ENCODE measurements around the gene KRTAP21-1.
"Not testable (repeated sequence)": the region's sequence is repeated elsewhere in the genome, so short reads cannot be mapped to it uniquely, and the experiment has no call there.

KRTAP21-1 gene

DNA sequence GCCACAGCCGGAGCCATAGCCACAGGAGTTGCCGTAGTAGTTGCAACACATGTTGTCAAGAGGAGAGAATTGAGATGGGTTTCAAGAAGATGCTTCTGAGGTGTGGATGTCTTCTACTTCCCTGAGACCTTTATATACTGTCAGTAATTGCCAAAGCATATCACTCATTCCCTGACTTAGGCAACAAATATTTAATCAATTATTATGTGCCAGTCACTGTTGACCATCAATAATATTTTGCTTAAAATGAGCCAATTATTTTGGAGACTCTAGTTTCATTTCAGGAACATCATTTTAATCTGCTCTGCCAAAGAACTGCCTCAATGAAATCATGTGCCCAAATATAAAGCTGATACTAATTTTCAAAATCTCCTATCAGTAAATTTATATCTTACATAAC is at the start of gene KRTAP21-1:
KRTAP21-1 (minus strand) TSS at position 101 of the 400 bp plus-strand sequence; CDS start at position 51, 50 bp downstream.
- TF ChIP-seq TCF12 (IDR thresholded peaks at IDR 0.05; ENCODE audit: low read depth); EP300 (IDR thresholded peaks at IDR 0.05; ENCODE audit: borderline replicate concordance); NFIC (IDR thresholded peaks at IDR 0.05): not testable (repeated sequence)

DNA sequence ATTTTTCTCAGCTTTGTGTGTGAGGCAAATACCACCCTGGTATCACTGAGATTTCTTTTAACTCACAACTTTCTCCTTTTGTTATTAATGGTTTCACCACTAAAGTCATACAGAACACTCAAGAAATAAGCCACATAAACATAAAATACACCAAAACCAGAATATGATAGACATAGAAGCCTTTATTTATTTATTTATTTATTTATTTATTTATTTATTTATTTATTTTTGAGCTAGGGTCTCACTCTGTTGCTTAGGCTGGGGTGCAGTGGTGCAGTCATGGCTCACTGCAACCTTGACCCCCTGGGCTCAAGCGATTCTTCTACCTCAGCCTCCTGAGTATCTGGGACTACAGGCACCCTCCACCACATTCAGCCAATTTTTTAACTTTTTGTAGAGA is 45.4 kb upstream of the KRTAP21-1 start:
- TF ChIP-seq YY1 (IDR thresholded peaks at IDR 0.05; ENCODE audit: low read depth), result no peak
- TF ChIP-seq, protein P1, sequence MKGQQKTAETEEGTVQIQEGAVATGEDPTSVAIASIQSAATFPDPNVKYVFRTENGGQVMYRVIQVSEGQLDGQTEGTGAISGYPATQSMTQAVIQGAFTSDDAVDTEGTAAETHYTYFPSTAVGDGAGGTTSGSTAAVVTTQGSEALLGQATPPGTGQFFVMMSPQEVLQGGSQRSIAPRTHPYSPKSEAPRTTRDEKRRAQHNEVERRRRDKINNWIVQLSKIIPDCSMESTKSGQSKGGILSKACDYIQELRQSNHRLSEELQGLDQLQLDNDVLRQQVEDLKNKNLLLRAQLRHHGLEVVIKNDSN (IDR thresholded peaks at IDR 0.05), result no peak
- TF ChIP-seq CEBPB (IDR thresholded peaks at IDR 0.05), result no peak
- no peak for TF ChIP-seq CREB1 (IDR thresholded peaks at IDR 0.05; ENCODE audit: low read depth)
- TF ChIP-seq, protein P2, sequence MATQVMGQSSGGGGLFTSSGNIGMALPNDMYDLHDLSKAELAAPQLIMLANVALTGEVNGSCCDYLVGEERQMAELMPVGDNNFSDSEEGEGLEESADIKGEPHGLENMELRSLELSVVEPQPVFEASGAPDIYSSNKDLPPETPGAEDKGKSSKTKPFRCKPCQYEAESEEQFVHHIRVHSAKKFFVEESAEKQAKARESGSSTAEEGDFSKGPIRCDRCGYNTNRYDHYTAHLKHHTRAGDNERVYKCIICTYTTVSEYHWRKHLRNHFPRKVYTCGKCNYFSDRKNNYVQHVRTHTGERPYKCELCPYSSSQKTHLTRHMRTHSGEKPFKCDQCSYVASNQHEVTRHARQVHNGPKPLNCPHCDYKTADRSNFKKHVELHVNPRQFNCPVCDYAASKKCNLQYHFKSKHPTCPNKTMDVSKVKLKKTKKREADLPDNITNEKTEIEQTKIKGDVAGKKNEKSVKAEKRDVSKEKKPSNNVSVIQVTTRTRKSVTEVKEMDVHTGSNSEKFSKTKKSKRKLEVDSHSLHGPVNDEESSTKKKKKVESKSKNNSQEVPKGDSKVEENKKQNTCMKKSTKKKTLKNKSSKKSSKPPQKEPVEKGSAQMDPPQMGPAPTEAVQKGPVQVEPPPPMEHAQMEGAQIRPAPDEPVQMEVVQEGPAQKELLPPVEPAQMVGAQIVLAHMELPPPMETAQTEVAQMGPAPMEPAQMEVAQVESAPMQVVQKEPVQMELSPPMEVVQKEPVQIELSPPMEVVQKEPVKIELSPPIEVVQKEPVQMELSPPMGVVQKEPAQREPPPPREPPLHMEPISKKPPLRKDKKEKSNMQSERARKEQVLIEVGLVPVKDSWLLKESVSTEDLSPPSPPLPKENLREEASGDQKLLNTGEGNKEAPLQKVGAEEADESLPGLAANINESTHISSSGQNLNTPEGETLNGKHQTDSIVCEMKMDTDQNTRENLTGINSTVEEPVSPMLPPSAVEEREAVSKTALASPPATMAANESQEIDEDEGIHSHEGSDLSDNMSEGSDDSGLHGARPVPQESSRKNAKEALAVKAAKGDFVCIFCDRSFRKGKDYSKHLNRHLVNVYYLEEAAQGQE (IDR thresholded peaks at IDR 0.05; ENCODE audit: low read depth), result no peak
- no peak for TF ChIP-seq EGR1 (IDR thresholded peaks at IDR 0.05)
- TF ChIP-seq ZBTB7A (IDR thresholded peaks at IDR 0.05; ENCODE audit: low read depth), result no peak
- TF ChIP-seq, protein P3, sequence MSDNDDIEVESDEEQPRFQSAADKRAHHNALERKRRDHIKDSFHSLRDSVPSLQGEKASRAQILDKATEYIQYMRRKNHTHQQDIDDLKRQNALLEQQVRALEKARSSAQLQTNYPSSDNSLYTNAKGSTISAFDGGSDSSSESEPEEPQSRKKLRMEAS (IDR thresholded peaks at IDR 0.05), result no peak
- TF ChIP-seq NFIC (IDR thresholded peaks at IDR 0.05), result no peak
- no peak for TF ChIP-seq EP300 (IDR thresholded peaks at IDR 0.05; ENCODE audit: borderline replicate concordance)
- TF ChIP-seq TEAD4 (IDR thresholded peaks at IDR 0.05), result no peak
- no peak for TF ChIP-seq TAF1 (IDR thresholded peaks at IDR 0.05; ENCODE audit: low read depth)
- TF ChIP-seq TCF12 (IDR thresholded peaks at IDR 0.05; ENCODE audit: low read depth), result no peak
- no peak for TF ChIP-seq FOXM1 (IDR thresholded peaks at IDR 0.05; ENCODE audit: borderline replicate concordance, low read depth)
- TF ChIP-seq RAD21 (IDR thresholded peaks at IDR 0.05; ENCODE audit: low read depth), result no peak

DNA sequence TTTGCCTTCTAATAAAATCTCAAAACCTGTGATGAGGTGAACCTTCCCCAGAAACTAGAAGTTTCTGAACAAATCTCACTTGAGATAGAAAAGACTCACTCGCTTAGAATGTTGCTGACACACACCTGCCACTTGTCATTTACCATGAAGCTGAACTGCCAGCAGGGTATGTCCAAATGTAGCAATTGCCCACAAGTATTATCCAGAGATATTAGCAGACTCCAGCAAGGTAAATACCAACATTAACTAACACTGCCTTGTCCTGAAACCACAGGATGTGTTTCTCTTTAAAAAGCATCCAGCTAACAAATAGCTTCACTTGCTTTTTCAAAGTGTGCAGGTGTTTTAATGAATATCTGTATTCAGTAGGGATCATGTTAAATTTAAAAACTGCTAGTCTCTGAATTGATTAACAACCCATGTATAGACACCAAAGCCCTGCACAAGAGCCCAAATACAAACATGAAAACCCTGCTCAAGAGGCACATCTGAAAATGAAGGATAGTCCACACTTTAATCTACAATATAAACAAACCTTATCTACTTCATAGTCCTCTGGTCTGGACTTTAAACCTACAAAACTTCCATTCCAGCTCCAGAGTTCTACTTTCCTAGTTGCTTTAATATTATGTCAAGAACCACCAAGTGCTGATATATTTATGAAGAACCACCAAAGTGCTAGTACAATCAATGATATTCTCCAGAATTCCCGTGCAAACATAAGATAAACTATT is 38.5 kb upstream of the KRTAP21-1 start:
- TF ChIP-seq, protein P2 (IDR thresholded peaks at IDR 0.05; ENCODE audit: low read depth), result no peak
- no peak for TF ChIP-seq ZBTB7A (IDR thresholded peaks at IDR 0.05; ENCODE audit: low read depth)
- TF ChIP-seq, protein P3 (IDR thresholded peaks at IDR 0.05), result no peak
- no peak for TF ChIP-seq FOXM1 (IDR thresholded peaks at IDR 0.05; ENCODE audit: borderline replicate concordance, low read depth)
- no peak for TF ChIP-seq NFIC (IDR thresholded peaks at IDR 0.05)
- TF ChIP-seq TEAD4 (IDR thresholded peaks at IDR 0.05), result no peak
- TF ChIP-seq, protein P1 (IDR thresholded peaks at IDR 0.05), result no peak
- no peak for TF ChIP-seq YY1 (IDR thresholded peaks at IDR 0.05; ENCODE audit: low read depth)
- TF ChIP-seq RAD21 (IDR thresholded peaks at IDR 0.05; ENCODE audit: low read depth), result no peak
- TF ChIP-seq CEBPB (IDR thresholded peaks at IDR 0.05), result no peak
- no peak for TF ChIP-seq EGR1 (IDR thresholded peaks at IDR 0.05)
- TF ChIP-seq EP300 (IDR thresholded peaks at IDR 0.05; ENCODE audit: borderline replicate concordance), result no peak
- TF ChIP-seq TCF12 (IDR thresholded peaks at IDR 0.05; ENCODE audit: low read depth), result no peak
- no peak for TF ChIP-seq TAF1 (IDR thresholded peaks at IDR 0.05; ENCODE audit: low read depth)
- no peak for TF ChIP-seq CREB1 (IDR thresholded peaks at IDR 0.05; ENCODE audit: low read depth)

DNA sequence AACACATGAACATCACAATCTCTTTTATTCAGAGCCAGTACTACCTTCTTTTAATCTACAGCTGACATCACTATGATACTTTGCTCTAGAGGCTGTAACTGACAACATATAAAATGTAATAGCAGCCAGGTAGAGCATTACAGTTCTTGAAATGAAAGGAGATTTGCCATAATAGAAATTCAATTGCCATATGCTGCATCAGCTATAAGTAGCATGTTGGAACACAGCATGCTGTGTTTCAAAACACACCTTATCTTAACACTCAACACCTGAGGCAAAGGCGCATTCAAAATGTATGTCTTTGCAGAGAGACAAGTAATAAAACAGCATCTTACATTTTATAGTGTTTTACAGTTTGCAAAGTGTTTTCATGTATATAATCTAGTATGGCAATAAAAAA is 24.0 kb upstream of the KRTAP21-1 start:
- no peak for TF ChIP-seq TCF12 (IDR thresholded peaks at IDR 0.05; ENCODE audit: low read depth)
- TF ChIP-seq, protein P3 (IDR thresholded peaks at IDR 0.05), result no peak
- no peak for TF ChIP-seq TEAD4 (IDR thresholded peaks at IDR 0.05)
- TF ChIP-seq ZBTB7A (IDR thresholded peaks at IDR 0.05; ENCODE audit: low read depth), result no peak
- TF ChIP-seq, protein P1 (IDR thresholded peaks at IDR 0.05), result no peak
- TF ChIP-seq CEBPB (IDR thresholded peaks at IDR 0.05), result no peak
- TF ChIP-seq TAF1 (IDR thresholded peaks at IDR 0.05; ENCODE audit: low read depth), result no peak
- no peak for TF ChIP-seq RAD21 (IDR thresholded peaks at IDR 0.05; ENCODE audit: low read depth)
- no peak for TF ChIP-seq EGR1 (IDR thresholded peaks at IDR 0.05)
- TF ChIP-seq, protein P2 (IDR thresholded peaks at IDR 0.05; ENCODE audit: low read depth), result no peak
- no peak for TF ChIP-seq FOXM1 (IDR thresholded peaks at IDR 0.05; ENCODE audit: borderline replicate concordance, low read depth)
- no peak for TF ChIP-seq EP300 (IDR thresholded peaks at IDR 0.05; ENCODE audit: borderline replicate concordance)
- TF ChIP-seq NFIC (IDR thresholded peaks at IDR 0.05), result no peak
- TF ChIP-seq CREB1 (IDR thresholded peaks at IDR 0.05; ENCODE audit: low read depth), result no peak
- no peak for TF ChIP-seq YY1 (IDR thresholded peaks at IDR 0.05; ENCODE audit: low read depth)
